SK-N-SH (cell line): ENCODE results near the gene NPAS1. TPM values are rescaled to one million over a fixed set of nuclear protein-coding genes. Genes with fewer than 3 reads are reported as not detected.

Source experiments
- CTCF ChIA-PET: fragments of 300-600, 350-600 bp; formaldehyde crosslinking; extraction: SDS; loops from one replicate; lab custom pipeline; 2021; lab: Yijun Ruan, JAX
- POLR2A ChIA-PET: fragments of 350-600 bp; sonication (Branson Sonifier 250); formaldehyde crosslinking; extraction: SDS; loops from one replicate; lab custom pipeline; 2020; ENCODE audit warnings: antibody characterized with exemption, inconsistent platforms; lab: Yijun Ruan, JAX
- DNase-seq: peaks from one replicate; pipeline ENCODE4 v3.0.0; 2012
- H2AFZ ChIP-seq: fragments of 200-600 bp; sonication (generic); 2 replicates; pipeline ENCODE4 v1.8.1; 2016; ENCODE audit warnings: antibody characterized with exemption, mild to moderate bottlenecking, low read depth
- H3F3A ChIP-seq: fragments of 200-600 bp; sonication (generic); replicated peaks from 2 replicates; pipeline ENCODE3; 2016; ENCODE audit warnings: antibody characterized with exemption, mild to moderate bottlenecking; ENCODE audit not compliant: insufficient read depth
- H3K27ac ChIP-seq, 2 experiments: fragments of 200-500 bp in 1 of 2; fragments of 200-600 bp in 1 of 2; sonication (Bioruptor generic) in 1 of 2; sonication (generic), shearing (Covaris generic) in 1 of 2; 2 replicates each; pipeline versions ENCODE4 v1.5.1 to v1.6.1; 2014 to 2016; ENCODE audit warnings: low read depth in 2 of 2, inconsistent platforms in 1 of 2, low read length in 1 of 2, mild to moderate bottlenecking in 1 of 2, mixed read lengths in 1 of 2
- H3K27me3 ChIP-seq: fragments of 200-600 bp; sonication (generic), shearing (Covaris generic); 2 replicates; pipeline ENCODE4 v1.6.1; 2016; ENCODE audit warnings: mixed run types; ENCODE audit not compliant: insufficient read depth
- H3K36me3 ChIP-seq, 2 experiments: fragments of 200-500 bp in 1 of 2; fragments of 200-600 bp in 1 of 2; sonication (Bioruptor generic) in 1 of 2; sonication (generic) in 1 of 2; replicated peaks in 1 of 2; 2 replicates each; pipeline versions ENCODE3 to v1.5.1; 2014 to 2016; ENCODE audit warnings: low read length in 1 of 2, mild to moderate bottlenecking in 1 of 2; ENCODE audit not compliant: insufficient read depth in 2 of 2, control insufficient read depth in 1 of 2
- H3K4me1 ChIP-seq, 2 experiments: fragments of 200-500 bp in 1 of 2; fragments of 200-600 bp in 1 of 2; sonication (Bioruptor generic) in 1 of 2; sonication (generic), shearing (Covaris generic) in 1 of 2; 2 replicates each; pipeline versions ENCODE4 v1.5.1 to v1.6.1; 2014 to 2016; ENCODE audit warnings: low read depth in 1 of 2, low read length in 1 of 2, mixed run types in 1 of 2; ENCODE audit not compliant: insufficient read depth in 2 of 2, control insufficient read depth in 1 of 2
- H3K4me2 ChIP-seq: fragments of 200-600 bp; sonication (generic), shearing (Covaris generic); 2 replicates; pipeline ENCODE4 v1.6.1; 2017; ENCODE audit warnings: mixed run types
- H3K4me3 ChIP-seq, 2 experiments: fragments of 200-500 bp in 1 of 2; fragments of 200-600 bp in 1 of 2; sonication (Bioruptor generic) in 1 of 2; sonication (generic), shearing (Covaris generic) in 1 of 2; 2 replicates each; pipeline versions ENCODE4 v1.5.1 to v1.8.1; 2014 to 2016; ENCODE audit warnings: low read depth in 2 of 2, inconsistent platforms in 1 of 2, low read length in 1 of 2, mild to moderate bottlenecking in 1 of 2, mixed read lengths in 1 of 2, moderate library complexity in 1 of 2
- H3K79me2 ChIP-seq: fragments of 200-600 bp; sonication (generic); 2 replicates; pipeline ENCODE4 v1.8.1; 2017; ENCODE audit warnings: mild to moderate bottlenecking; ENCODE audit not compliant: insufficient read depth
- H3K9ac ChIP-seq: fragments of 200-600 bp; sonication (generic); 2 replicates; pipeline ENCODE4 v1.6.1; 2017; ENCODE audit warnings: mixed run types
- H3K9me2 ChIP-seq: fragments of 200-600 bp; sonication (generic); 2 replicates; pipeline ENCODE4 v1.6.1; 2017; ENCODE audit warnings: mixed run types
- H3K9me3 ChIP-seq: fragments of 200-600 bp; sonication (generic); 2 replicates; pipeline ENCODE4 v1.6.1; 2017; ENCODE audit warnings: mixed run types, mild to moderate bottlenecking, moderate library complexity
- H4K20me1 ChIP-seq: fragments of 200-600 bp; sonication (generic); 2 replicates; pipeline ENCODE4 v1.6.1; 2017; ENCODE audit warnings: mild to moderate bottlenecking, mixed run types; ENCODE audit not compliant: insufficient read depth
- CTCF ChIP-seq: fragments of 200-600 bp; sonication (generic); IDR thresholded peaks from 2 replicates; pipeline ENCODE4 v1.6.1; 2017; ENCODE audit warnings: antibody characterized with exemption, mild to moderate bottlenecking, moderate library complexity
- EP300 ChIP-seq, 2 experiments: IDR thresholded peaks; 2 replicates each; pipeline versions ENCODE4 v1.4.0 to v1.6.1; 2012; ENCODE audit warnings: borderline replicate concordance in 1 of 2, low read depth in 1 of 2, low read length in 1 of 2
- FOSL2 ChIP-seq: IDR thresholded peaks from 2 replicates; pipeline ENCODE4 v1.4.0; 2012; ENCODE audit warnings: low read depth, mild to moderate bottlenecking, moderate library complexity, borderline replicate concordance
- POLR2AphosphoS5 ChIP-seq: IDR thresholded peaks from 2 replicates; pipeline ENCODE4 v1.6.1; 2012; ENCODE audit warnings: low read depth, low read length
- RFX5 ChIP-seq: IDR thresholded peaks from 2 replicates; pipeline ENCODE4 v1.6.1; 2012; ENCODE audit warnings: mild to moderate bottlenecking, improper control_type of control experiment, low read length
- SIN3A ChIP-seq: IDR thresholded peaks from 2 replicates; pipeline ENCODE4 v1.6.1; 2012; ENCODE audit warnings: low read depth, mild to moderate bottlenecking, low read length, moderate library complexity, borderline replicate concordance
- ZBTB33 ChIP-seq: IDR thresholded peaks from 2 replicates; pipeline ENCODE4 v1.4.0; 2012; ENCODE audit warnings: low read depth, borderline replicate concordance
- WGBS: methylation state at CpG from one replicate; pipeline ENCODE4 v1.1.6; 2017; ENCODE audit warnings: low lambda C conversion rate; 5-methylcytosine and 5-hydroxymethylcytosine counted together
- polyA plus RNA-seq, 3 experiments: library from polyadenylated mRNA; depleted of rRNA; stranded (reverse); fragments of >200 nt; gene quantifications; 2 replicates each; pipeline ENCODE4 v1.2.3, GENCODE V29; 2012

NPAS1 gene
- polyA plus RNA-seq, 1 of the 3 experiments (the other 2 are of a cell fraction), result 1.1 TPM

GRCh38 chr19:47068246-47068645, 48.6 kb downstream of the NPAS1 start:
- TF ChIP-seq EP300 (IDR thresholded peaks at IDR 0.05; ENCODE audit: borderline replicate concordance in 1 of 2, low read depth in 1 of 2, low read length in 1 of 2) (no peak), POLR2AphosphoS5 (no peak), SIN3A (no peak), RFX5 (no peak), ZBTB33 (no peak), FOSL2 (no peak)
- no peaks in the 10 kb centered on the region for H3K9me3 ChIP-seq
- CTCF ChIA-PET, result interaction anchor here (0.8 to 1.5 kb wide), 3 partner anchors 9 to 11 kb away, joined by 3 to 4 read pairs (median 4); no protein-coding TSS in a partner anchor
- H3K36me3 ChIP-seq, result peaks cover 10 to 83% of the 10 kb centered on the region in 2 experiments
- H3K4me1 ChIP-seq, result peaks cover 0 to 12% of the 10 kb centered on the region in 2 experiments; a peak in 1 of 4 replicates
- no peak overlapping the region for H3K9ac ChIP-seq
- POLR2A ChIA-PET, result no interaction called here
- H3K27ac ChIP-seq, result no peak overlapping the region
- no peak overlapping the region for H3K4me2 ChIP-seq
- DNase-seq, result no peak
- H3K9me2 ChIP-seq, result no peaks in the 10 kb centered on the region
- 77% methylated on average over 3 of the region's 8 CpGs for WGBS
- H2AFZ ChIP-seq, result no peak overlapping the region
- H3K27me3 ChIP-seq, result no peaks in the 10 kb centered on the region
- H3K4me3 ChIP-seq, result no peak overlapping the region
- H3F3A ChIP-seq, result no peaks in the 10 kb centered on the region
- H4K20me1 ChIP-seq, result no peaks in the 10 kb centered on the region
- H3K79me2 ChIP-seq, result peaks cover 11% of the 10 kb centered on the region; the same call in 1 of the 2 replicates

- no peak for DNase-seq
- peaks cover 15% of the 10 kb centered on the region for H3K79me2 ChIP-seq
- H3K4me2 ChIP-seq, result no peak overlapping the region
- H3K4me1 ChIP-seq, result peaks cover 0 to 7% of the 10 kb centered on the region in 2 experiments; a peak in 1 of 4 replicates
- ChIA-PET POLR2A (no interaction called here), CTCF (no interaction called here)
- no peak overlapping the region for H2AFZ ChIP-seq
- H3K27ac ChIP-seq, result no peak overlapping the region
- TF ChIP-seq POLR2AphosphoS5, result no peak
- H3F3A ChIP-seq, result no peaks in the 10 kb centered on the region
- no peak overlapping the region for H3K4me3 ChIP-seq
- H3K9ac ChIP-seq, result no peak overlapping the region
- no peaks in the 10 kb centered on the region for H3K27me3 ChIP-seq
- peaks cover 10 to 83% of the 10 kb centered on the region in 2 experiments for H3K36me3 ChIP-seq
- no peaks in the 10 kb centered on the region for H4K20me1 ChIP-seq
- 90% methylated on average over 4 of the region's 18 CpGs for WGBS
- H3K9me3 ChIP-seq, result no peaks in the 10 kb centered on the region
- H3K9me2 ChIP-seq, result no peaks in the 10 kb centered on the region
Measured at GRCh38 chr19:47068876-47069406, 49.3 kb downstream of the NPAS1 start.

GRCh38 chr19:47069795-47070194, 50.2 kb downstream of the NPAS1 start:
- Histone ChIP-seq H3K36me3 (peaks cover 10 to 85% of the 10 kb centered on the region in 2 experiments), H3K9me3 (no peaks in the 10 kb centered on the region), H3K27me3 (no peaks in the 10 kb centered on the region), H3K4me1 (peaks cover 0 to 4% of the 10 kb centered on the region in 2 experiments; a peak in 1 of 4 replicates), H3F3A (no peaks in the 10 kb centered on the region), H3K4me2 (no peak overlapping the region), H3K4me3 (no peak overlapping the region), H3K27ac (no peak overlapping the region), H3K79me2 (peaks cover 23% of the 10 kb centered on the region)
- no peak for DNase-seq
- WGBS, result 89% methylated on average over 14 of the region's 15 CpGs
- POLR2A ChIA-PET, result interaction anchor here (1.2 kb wide), 1 partner anchor 44 kb away, joined by 4 read pairs; the partner anchor contains the start of gene ZC3H4
- TF ChIP-seq RFX5 (no peak), CTCF (no peak)
- TF ChIP-seq, all 33 proteins: peak for 0
- CTCF ChIA-PET, result no interaction called here
- Histone ChIP-seq H3K9ac (no peak overlapping the region), H4K20me1 (peaks cover 6% of the 10 kb centered on the region; the same call in 1 of the 2 replicates), H3K9me2 (no peaks in the 10 kb centered on the region), H2AFZ (no peak overlapping the region)
